HepG2 (cell line): ENCODE data around the gene MYO1B. TPM values are rescaled to one million over a fixed set of nuclear protein-coding genes. Genes with fewer than 3 reads are reported as not detected.

Experiments
- ATAC-seq: fragments of 200-7000 bp; cut with Tn5 transposase; 3 replicates; pipeline ENCODE4 v1.9.1; 2020; ENCODE audit warnings: mild to moderate bottlenecking, moderate library complexity
- BruUV-seq: library from RNA; stranded (reverse); fragments of 400-500 nt; replicated peaks from 2 replicates; lab custom pipeline; 2021; lab: Mats Ljungman, UMichigan
- CTCF ChIA-PET: fragments of 300-600 bp; formaldehyde crosslinking; extraction: SDS; loops from one replicate; lab custom pipeline; 2021; ENCODE audit warnings: low total read pairs, inconsistent platforms, low intra/inter-chr PET ratio; lab: Yijun Ruan, JAX
- POLR2A ChIA-PET: fragments of 350-600 bp; sonication (Branson Sonifier 250); formaldehyde crosslinking; loops from one replicate; lab custom pipeline; 2020; ENCODE audit warnings: antibody characterized with exemption, inconsistent platforms; lab: Yijun Ruan, JAX
- DNase-seq: peaks from one replicate; pipeline ENCODE4 v3.0.0-alpha.2; 2015; ENCODE audit warnings: low spot score
- FAIRE-seq: peaks from 3 replicates; lab custom pipeline; 2011; peaks lifted over from hg19 to GRCh38; lab: Jason Lieb, UNC
- H2AFZ ChIP-seq: one replicate; pipeline ENCODE4 v1.6.1; 2011; ENCODE audit warnings: low read length, inconsistent platforms
- H3K27ac ChIP-seq: fragments of 300-600 bp; 3 replicates; pipeline ENCODE4 v1.8.0; 2011; ENCODE audit warnings: mixed run types, mild to moderate bottlenecking, mixed read lengths, low read length, inconsistent platforms; ENCODE audit not compliant: insufficient read depth; ENCODE audit errors: extremely low read length
- H3K27me3 ChIP-seq, 2 experiments: fragments of 200-600 bp in 1 of 2; 2 replicates in 1 of 2; 3 replicates in 1 of 2; pipeline versions ENCODE4 v1.6.0 to v1.8.0; 2011; ENCODE audit warnings: low read length in 2 of 2, mild to moderate bottlenecking in 2 of 2, moderate library complexity in 2 of 2, inconsistent platforms in 1 of 2; ENCODE audit not compliant: insufficient read depth in 2 of 2, control insufficient read depth in 1 of 2
- H3K36me3 ChIP-seq, 2 experiments: fragments of 200-600 bp in 1 of 2; replicated peaks in 1 of 2; 2 replicates in 1 of 2; 3 replicates in 1 of 2; pipeline versions ENCODE4 v1.5.1 to v1.8.0; 2011; ENCODE audit warnings: low read length in 2 of 2, inconsistent platforms in 1 of 2; ENCODE audit not compliant: insufficient read depth in 2 of 2, control insufficient read depth in 1 of 2
- H3K4me1 ChIP-seq: 2 replicates; pipeline ENCODE4 v1.5.1; 2012; ENCODE audit warnings: low read length, inconsistent platforms; ENCODE audit not compliant: insufficient read depth
- H3K4me2 ChIP-seq: 2 replicates; pipeline ENCODE4 v1.6.0; 2011; ENCODE audit warnings: low read depth, low read length, inconsistent platforms
- H3K4me3 ChIP-seq, 3 experiments: fragments of 200-600 bp in 1 of 3; sonication (generic), shearing (Covaris generic) in 1 of 3; replicated peaks in 1 of 3; 2 replicates each; pipeline ENCODE4 v1.5.1; 2011 to 2016; ENCODE audit warnings: low read length in 3 of 3, inconsistent platforms in 2 of 3, low read depth in 2 of 3, mild to moderate bottlenecking in 2 of 3, control low read depth in 1 of 3, mixed read lengths in 1 of 3; ENCODE audit not compliant: insufficient read depth in 1 of 3
- H3K79me2 ChIP-seq: one replicate; pipeline ENCODE4 v1.6.1; 2011; ENCODE audit warnings: low read length, inconsistent platforms; ENCODE audit not compliant: insufficient read depth
- H3K9ac ChIP-seq: 2 replicates; pipeline ENCODE4 v1.6.0; 2011; ENCODE audit warnings: mild to moderate bottlenecking, low read depth, low read length, inconsistent platforms; ENCODE audit not compliant: insufficient read depth
- H3K9me3 ChIP-seq: 2 replicates; pipeline ENCODE4 v1.5.1; 2012; ENCODE audit warnings: mild to moderate bottlenecking, low read length
- H4K20me1 ChIP-seq: 2 replicates; pipeline ENCODE4 v1.6.0; 2011; ENCODE audit warnings: inconsistent platforms, mild to moderate bottlenecking, low read length, moderate library complexity; ENCODE audit not compliant: insufficient read depth
- AFF4 ChIP-seq: sonication (generic); formaldehyde crosslinking; IDR thresholded peaks from 2 replicates; pipeline ENCODE4 v1.4.0; 2020; ENCODE audit warnings: missing genetic modification reagents
- ARID3A ChIP-seq: IDR thresholded peaks from 2 replicates; pipeline ENCODE4 v1.6.1; 2012; ENCODE audit warnings: low read depth, low read length, improper control_type of control experiment
- GATAD2A ChIP-seq: IDR thresholded peaks from 2 replicates; pipeline ENCODE4 v1.6.1; 2016
- HDAC2 ChIP-seq: sonication (generic); formaldehyde crosslinking; IDR thresholded peaks from 2 replicates; pipeline ENCODE4 v1.4.0; 2020; ENCODE audit warnings: missing genetic modification reagents
- KDM6A ChIP-seq: IDR thresholded peaks from 2 replicates; pipeline ENCODE4 v1.6.1; 2016; ENCODE audit warnings: low read depth
- MIER3 ChIP-seq: IDR thresholded peaks from 2 replicates; pipeline ENCODE4 v1.6.1; 2016; ENCODE audit warnings: missing compliant biosample characterization, borderline replicate concordance
- PHF21A ChIP-seq: sonication (generic); formaldehyde crosslinking; IDR thresholded peaks from 2 replicates; pipeline ENCODE4 v1.5.0; 2020; ENCODE audit warnings: mild to moderate bottlenecking, missing genetic modification reagents
- REPIN1 ChIP-seq: sonication (generic); formaldehyde crosslinking; IDR thresholded peaks from 2 replicates; pipeline ENCODE4 v1.8.0; 2022; ENCODE audit warnings: missing genetic modification reagents, low read depth, mild to moderate bottlenecking, borderline replicate concordance
- SMAD3 ChIP-seq: sonication (generic); formaldehyde crosslinking; IDR thresholded peaks from 2 replicates; pipeline ENCODE4 v1.4.0; 2020; ENCODE audit warnings: missing genetic modification reagents
- THAP11 ChIP-seq: IDR thresholded peaks from 2 replicates; pipeline ENCODE4 v1.6.1; 2016; ENCODE audit warnings: missing biosample characterization, missing genetic modification reagents
- TOPORS ChIP-seq: sonication (generic); formaldehyde crosslinking; IDR thresholded peaks from 2 replicates; pipeline ENCODE4 v1.8.0; 2023; ENCODE audit warnings: mild to moderate bottlenecking, missing genetic modification reagents
- ZNF562 ChIP-seq: sonication (generic); formaldehyde crosslinking; IDR thresholded peaks from 2 replicates; pipeline ENCODE4 v1.8.0; 2022; ENCODE audit warnings: missing genetic modification reagents, borderline replicate concordance
- ZNF576 ChIP-seq: sonication (generic); formaldehyde crosslinking; IDR thresholded peaks from 2 replicates; pipeline ENCODE4 v1.4.0; 2020; ENCODE audit warnings: mild to moderate bottlenecking, missing genetic modification reagents
- ZNF660 ChIP-seq: sonication (generic); formaldehyde crosslinking; IDR thresholded peaks from 2 replicates; pipeline ENCODE4 v1.5.1; 2020; ENCODE audit warnings: mild to moderate bottlenecking, low read depth, missing genetic modification reagents, borderline replicate concordance
- ZNF710 ChIP-seq: sonication (generic); formaldehyde crosslinking; IDR thresholded peaks from 2 replicates; pipeline ENCODE4 v1.5.0; 2020; ENCODE audit warnings: mild to moderate bottlenecking, missing genetic modification reagents, borderline replicate concordance
- WGBS: methylation state at CpG from one replicate; pipeline ENCODE4 v1.1.6; 2017; ENCODE audit warnings: low lambda C conversion rate; 5-methylcytosine and 5-hydroxymethylcytosine counted together
- in situ Hi-C: cut with HindIII; loops from 2 replicates; pipeline ENCODE4 v1.10.0; 2017; ENCODE audit warnings: low pct_unique_long_range_greater_than_20kb; ENCODE audit not compliant: extremely low pct_ligation_motif_present
- intact Hi-C: fragments of 100-400 bp; cut with micrococcal nuclease; formaldehyde crosslinking; loops from one replicate; pipeline ENCODE4 v1.10.0; 2022; ENCODE audit not compliant: unreplicated experiment
- polyA plus RNA-seq, 8 experiments: library from polyadenylated mRNA; depleted of rRNA in 3 of 8; stranded (reverse) in 7 of 8; unstranded in 1 of 8; fragments of >200 nt; fragmentation: Illumina TruSeq in 4 of 8; extraction: Trizol in 4 of 8; gene quantifications; 2 replicates each; pipeline versions ENCODE4 v1.2.1 to v1.2.3, GENCODE V29; 2011 to 2016; ENCODE audit warnings: low read depth in 4 of 8, missing spikeins in 1 of 8, mixed read lengths in 1 of 8; ENCODE audit not compliant: insufficient read depth in 1 of 8
- total RNA-seq, 5 experiments: library from RNA; depleted of rRNA; stranded (reverse); fragments of >200 nt; fragmentation: Illumina TruSeq; extraction: Trizol; gene quantifications; 2 replicates each; pipeline ENCODE4 v1.2.3, GENCODE V29; 2016; ENCODE audit warnings: low read depth in 1 of 5

The MYO1B gene
- total and polyA plus RNA-seq, 2 of the 13 experiments (the other 11 are each of a cell fraction or from before 2014, with no cell fraction given): 36.9 to 89.8 TPM

GRCh38 chr2:191436368-191437055 is 191.3 kb downstream of the MYO1B start (continued):
- peak; percentile 54; the same call in 1 of the 2 replicates for TF ChIP-seq HDAC2 (CRISPR knock-in tag)

- H3K79me2 ChIP-seq: no peaks in the 10 kb centered on the region
- intact Hi-C loops: no loop called here
- FAIRE-seq (no peak), DNase-seq (peak; percentile 65), ATAC-seq (peak; percentile 86)
- H2AFZ ChIP-seq: no peak overlapping the region
- H3K4me3 ChIP-seq: no peak overlapping the region
- no peak overlapping the region for H3K9ac ChIP-seq
- no peaks in the 10 kb centered on the region for H4K20me1 ChIP-seq
- in situ Hi-C loops: no loop called here
- H3K4me2 ChIP-seq: no peak overlapping the region
- 0 out of 5 replicates have a peak, but pooled peaks cover 2 to 8% of the 10 kb centered on the region in 2 experiments for H3K27me3 ChIP-seq
- H3K9me3 ChIP-seq: no peaks in the 10 kb centered on the region
- CTCF ChIA-PET: no interaction called here
- no peak overlapping the region for H3K27ac ChIP-seq
- POLR2A ChIA-PET: no interaction called here
- H3K4me1 ChIP-seq: peaks cover 44% of the 10 kb centered on the region
- no peaks in the 10 kb centered on the region for H3K36me3 ChIP-seq
- BruUV-seq: no TSS peak
- WGBS: 15% methylated on average over 3 of the region's 3 CpGs
- TF ChIP-seq THAP11 (CRISPR knock-in tag) (peak; percentile 58), MIER3 (CRISPR knock-in tag) (peak; percentile 47; the same call in 1 of the 2 replicates), ZNF660 (CRISPR knock-in tag) (no peak), REPIN1 (CRISPR knock-in tag) (peak; percentile 21; the same call in 1 of the 2 replicates), GATAD2A (CRISPR knock-in tag) (peak; percentile 90), ZNF576 (CRISPR knock-in tag) (no peak), TOPORS (CRISPR knock-in tag) (no peak), ZNF710 (CRISPR knock-in tag) (peak; percentile 47; the same call in 1 of the 2 replicates), SMAD3 (CRISPR knock-in tag) (0 out of 2 replicates have a peak, but pooled peaks have one; percentile 33), PHF21A (CRISPR knock-in tag) (peak; percentile 63), KDM6A (CRISPR knock-in tag) (0 out of 2 replicates have a peak, but pooled peaks have one; percentile 31), AFF4 (CRISPR knock-in tag) (no peak), ARID3A (peak; percentile 54; the same call in 1 of the 2 replicates), ZNF562 (CRISPR knock-in tag) (no peak)
Observed at GRCh38 chr2:191439481-191439880, 194.3 kb downstream of the MYO1B start.
